DMS 273 treated with DMSO at 0.1 percent for 48 hours (cell line): ENCODE results near the gene SRPRA.

ENCODE experiments used
- DNase-seq: peaks from one replicate; lab custom pipeline; 2025; lab: John Stamatoyannopoulos, UW

SRPRA gene

GRCh38 chr11:126229858-126230540 lies 38.7 kb downstream of the SRPRA start:
- DNase-seq = no peak

- DNase-seq = no peak
Measured at GRCh38 chr11:126226334-126227084, 42.2 kb downstream of the SRPRA start.

GRCh38 chr11:126225295-126225665 lies 43.4 kb downstream of the SRPRA start:
- no peak for DNase-seq

- no peak for DNase-seq
Measured at GRCh38 chr11:126224647-126225294, 43.9 kb downstream of the SRPRA start.

GRCh38 chr11:126219547-126219946 lies 49.1 kb downstream of the SRPRA start:
- DNase-seq = no peak

- no peak for DNase-seq
Measured at GRCh38 chr11:126217491-126217890, 51.2 kb downstream of the SRPRA start.

- no peak for DNase-seq
Measured at GRCh38 chr11:126216526-126217305, 52.0 kb downstream of the SRPRA start.

GRCh38 chr11:126214841-126215240 lies 53.9 kb downstream of the SRPRA start:
- DNase-seq = no peak

- DNase-seq = no peak
Measured at GRCh38 chr11:126214441-126214840, 54.3 kb downstream of the SRPRA start.
